GM21786 (cell line): ENCODE results near the gene MEGF11.
"Not testable (repeated sequence)": the region's sequence is repeated elsewhere in the genome, so short reads cannot be mapped to it uniquely, and the experiment has no call there.

Source experiments
- ATAC-seq: cut with Tn5 transposase; IDR thresholded peaks from one replicate; pipeline ENCODE4 v1.9.1; 2021; ENCODE audit not compliant: unreplicated experiment

MEGF11 gene

DNA sequence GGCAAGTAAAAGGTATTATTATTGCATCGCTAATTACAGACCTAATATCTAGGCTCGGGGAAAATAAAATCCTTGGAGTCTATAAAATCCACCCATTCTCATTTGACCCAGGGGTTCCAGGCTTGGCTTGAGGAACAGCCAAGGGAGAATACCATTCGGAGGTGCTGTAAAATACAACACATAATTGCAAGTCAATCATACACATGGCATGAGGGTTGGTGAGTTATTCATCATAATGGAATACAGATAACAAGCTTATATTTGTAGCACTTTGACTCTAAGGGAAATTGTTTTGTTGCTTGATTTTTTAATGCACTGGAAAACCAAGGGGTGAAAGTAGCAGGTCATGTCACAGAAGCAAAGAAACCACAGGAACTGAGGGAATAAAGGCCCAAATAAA, 23.0 kb upstream of the MEGF11 start:
- no peak for ATAC-seq

DNA sequence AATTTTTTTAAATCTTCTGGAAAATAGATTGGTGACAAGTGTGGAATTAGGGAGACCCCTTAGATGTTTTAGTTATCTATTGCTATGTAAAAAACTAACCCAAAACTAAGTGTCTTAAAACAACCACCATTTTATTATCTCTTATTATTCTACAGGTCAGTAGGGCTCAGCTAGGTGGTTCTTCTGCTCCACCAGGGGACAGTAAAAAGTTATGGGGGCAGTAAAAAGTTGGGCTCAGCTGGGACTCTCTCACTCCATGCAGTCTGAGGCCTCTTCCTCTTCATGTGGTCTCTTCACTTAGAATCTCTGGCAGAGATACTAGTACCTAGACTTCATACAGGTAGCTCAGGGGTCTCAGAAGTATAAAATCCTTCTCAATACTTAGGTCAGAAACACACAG, 21.8 kb upstream of the MEGF11 start:
- ATAC-seq = no peak

DNA sequence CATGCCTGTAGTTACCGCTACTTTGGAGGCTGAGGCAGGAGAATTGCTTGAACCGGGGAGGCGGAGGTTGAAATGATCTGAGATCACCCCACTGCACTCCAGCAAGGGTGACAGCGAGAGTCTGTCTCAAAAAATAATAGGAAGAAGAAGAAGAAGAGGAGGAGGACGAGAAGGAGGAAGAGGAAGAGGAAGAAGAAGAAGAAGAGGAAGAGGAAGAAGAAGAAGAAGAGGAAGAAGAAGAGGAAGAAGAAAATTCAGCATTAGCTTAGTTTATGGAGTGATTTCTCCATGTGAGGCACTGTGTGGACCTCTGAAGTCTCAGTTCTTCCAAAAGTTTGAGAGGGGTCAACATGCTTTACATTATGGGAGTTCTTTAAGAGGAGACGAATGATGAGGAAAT, 17.4 kb upstream of the MEGF11 start:
- no peak for ATAC-seq

DNA sequence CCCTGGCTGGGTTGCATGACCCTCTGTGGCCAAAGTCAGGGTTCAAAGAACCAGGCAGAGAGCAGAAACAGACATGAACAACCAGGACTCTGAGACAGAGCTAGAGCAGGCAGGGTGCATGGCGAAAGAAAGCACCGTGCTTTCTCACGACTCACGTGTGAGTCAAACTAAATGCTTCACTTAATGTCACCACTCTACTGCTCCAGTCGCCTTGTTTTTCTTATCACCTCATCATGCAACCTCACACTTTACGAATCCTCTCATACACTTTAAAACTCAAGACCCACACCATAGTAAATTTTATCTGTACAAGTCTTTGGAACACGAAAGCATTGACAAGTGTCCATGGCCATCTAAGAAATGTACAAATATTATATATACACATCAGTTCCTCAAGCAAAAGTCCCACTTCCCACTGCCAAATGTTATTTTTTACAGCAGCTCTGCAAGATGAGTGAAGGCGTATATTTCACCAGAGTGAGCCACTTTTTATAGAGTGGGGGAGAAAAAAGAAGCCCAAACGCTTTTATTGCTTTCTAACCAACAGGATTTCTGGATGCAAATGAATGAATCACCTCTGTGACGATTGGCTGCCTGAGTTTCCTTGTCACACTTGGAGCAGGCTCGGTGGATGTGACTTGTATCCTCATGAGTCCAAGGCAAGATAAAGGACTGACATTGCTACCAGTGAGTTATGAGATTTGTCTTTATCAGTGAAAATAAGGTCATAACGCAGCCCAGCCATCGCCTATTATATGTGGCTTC, 16.0 kb upstream of the MEGF11 start:
- ATAC-seq = no peak

DNA sequence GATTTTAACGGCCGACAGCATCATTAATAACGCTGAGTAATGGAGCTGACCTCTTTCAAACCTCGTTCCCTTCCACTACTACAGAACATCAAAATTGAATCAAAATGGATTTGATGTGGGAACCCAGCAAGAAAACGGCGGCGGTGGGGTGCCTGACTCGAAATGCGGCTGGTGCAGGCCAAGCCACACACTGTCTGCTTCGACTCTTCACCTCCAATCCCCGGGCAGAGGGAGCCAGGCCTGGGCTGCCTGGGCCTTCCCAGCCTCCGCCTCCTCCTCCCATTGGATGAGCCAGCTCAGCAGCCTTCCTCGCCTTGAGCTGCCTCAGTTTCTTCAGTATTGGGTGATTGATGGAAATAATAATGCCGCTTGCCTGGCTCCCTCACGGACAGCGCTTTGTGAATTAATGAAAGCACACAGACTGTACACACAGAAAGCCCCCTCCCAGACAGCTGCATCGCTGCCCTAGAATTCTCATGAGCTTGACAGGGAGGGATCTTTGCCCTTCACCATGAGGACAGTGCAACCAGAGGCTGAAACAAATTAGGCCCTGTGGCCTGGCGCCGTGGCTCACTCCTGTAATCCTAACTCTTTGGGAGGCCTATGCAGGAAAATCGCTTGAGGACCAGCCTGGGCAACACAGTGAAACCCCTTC, 11.4 kb upstream of the MEGF11 start:
- ATAC-seq = no peak

DNA sequence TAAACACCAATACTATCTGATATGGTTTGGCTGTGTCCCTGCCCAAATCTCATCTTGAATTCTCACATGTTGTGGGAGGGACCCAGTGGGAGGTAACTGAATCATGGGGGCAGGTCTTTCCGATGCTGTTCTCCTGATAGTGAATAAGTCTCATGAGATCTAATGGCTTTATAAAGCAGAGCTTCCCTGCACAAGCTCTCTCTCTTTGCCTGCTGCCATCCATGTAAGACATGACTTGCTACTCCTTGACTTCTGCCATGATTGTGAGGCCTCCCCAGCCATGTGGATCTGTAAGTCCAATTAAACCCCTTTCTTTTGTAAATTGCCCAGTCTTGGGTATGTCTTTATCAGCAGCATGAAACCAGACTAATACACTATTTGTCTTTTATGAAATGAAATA, 9.3 kb upstream of the MEGF11 start:
- not testable (repeated sequence) for ATAC-seq

DNA sequence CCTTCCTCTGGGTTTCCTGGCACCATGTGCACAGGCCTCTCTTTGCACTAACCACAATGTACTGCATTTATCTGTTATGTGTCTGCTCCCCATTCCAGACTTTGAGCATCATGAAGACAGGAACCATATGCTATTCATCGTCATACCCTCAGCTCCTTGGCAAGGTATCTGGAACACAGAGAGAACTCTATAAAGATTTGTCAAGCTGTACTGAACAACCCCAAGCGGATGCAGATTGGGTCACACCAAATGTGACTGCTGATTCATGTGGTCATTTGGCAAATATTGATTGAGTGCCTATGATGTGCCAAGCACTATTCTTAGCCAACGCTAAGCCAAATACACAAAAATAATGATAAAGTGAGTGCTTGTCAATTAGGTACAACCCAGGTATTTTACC, 7.5 kb upstream of the MEGF11 start:
- ATAC-seq = no peak

DNA sequence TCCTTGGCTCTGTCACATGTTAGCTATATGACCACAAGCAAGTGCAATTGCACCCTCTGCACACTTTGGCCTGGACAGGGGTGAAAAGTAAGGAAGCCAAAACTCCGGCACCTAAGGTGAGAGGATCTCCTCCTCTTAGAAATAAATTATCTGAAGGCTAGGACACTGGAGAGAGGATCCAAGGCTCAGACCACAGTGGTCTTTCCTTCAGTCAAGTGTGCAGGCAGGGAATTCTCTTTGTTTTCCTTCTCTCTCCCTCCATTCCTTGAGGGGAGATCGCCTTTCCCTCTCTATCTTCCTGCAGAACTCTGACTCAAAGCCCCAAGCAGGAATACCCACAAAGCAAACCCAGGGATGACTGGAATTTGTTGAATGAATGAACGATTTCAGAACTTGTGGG, 3.1 kb upstream of the MEGF11 start:
- ATAC-seq = no peak

DNA sequence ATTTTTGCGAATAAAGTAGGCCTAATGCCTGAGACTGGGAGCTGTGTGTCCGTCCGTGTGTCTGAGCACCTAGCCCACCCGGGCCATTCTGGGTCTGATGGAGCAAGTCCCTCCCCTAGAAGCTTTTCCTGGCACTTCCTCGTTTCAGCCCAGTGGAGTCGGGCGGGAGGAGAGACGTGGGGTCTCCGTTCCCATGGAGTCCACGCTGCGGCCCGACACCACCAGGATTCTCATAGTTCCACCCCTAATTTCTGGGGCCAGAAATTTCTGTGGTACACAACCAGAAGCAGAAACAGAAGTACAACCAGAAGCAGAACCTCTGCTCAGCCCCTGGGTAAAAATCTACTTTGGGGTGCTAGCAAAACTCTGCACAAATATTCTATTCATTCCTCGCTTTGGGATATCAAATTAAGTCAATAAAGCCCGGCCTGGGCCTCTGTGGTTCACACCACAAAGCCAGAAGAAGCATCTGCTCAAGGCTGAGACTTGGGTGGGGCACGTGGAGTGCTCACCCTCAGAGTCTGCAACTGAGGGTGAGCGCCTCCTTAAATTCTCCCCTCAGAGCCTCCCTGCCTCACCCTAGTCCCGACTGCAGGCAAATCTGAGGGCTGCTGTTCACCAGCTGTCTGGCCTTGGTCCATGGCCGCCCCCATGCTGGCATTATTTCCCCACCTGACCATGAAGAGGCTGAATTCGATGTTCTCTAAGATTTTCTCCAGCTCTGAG, 1.6 kb upstream of the MEGF11 start:
- ATAC-seq = no peak

DNA sequence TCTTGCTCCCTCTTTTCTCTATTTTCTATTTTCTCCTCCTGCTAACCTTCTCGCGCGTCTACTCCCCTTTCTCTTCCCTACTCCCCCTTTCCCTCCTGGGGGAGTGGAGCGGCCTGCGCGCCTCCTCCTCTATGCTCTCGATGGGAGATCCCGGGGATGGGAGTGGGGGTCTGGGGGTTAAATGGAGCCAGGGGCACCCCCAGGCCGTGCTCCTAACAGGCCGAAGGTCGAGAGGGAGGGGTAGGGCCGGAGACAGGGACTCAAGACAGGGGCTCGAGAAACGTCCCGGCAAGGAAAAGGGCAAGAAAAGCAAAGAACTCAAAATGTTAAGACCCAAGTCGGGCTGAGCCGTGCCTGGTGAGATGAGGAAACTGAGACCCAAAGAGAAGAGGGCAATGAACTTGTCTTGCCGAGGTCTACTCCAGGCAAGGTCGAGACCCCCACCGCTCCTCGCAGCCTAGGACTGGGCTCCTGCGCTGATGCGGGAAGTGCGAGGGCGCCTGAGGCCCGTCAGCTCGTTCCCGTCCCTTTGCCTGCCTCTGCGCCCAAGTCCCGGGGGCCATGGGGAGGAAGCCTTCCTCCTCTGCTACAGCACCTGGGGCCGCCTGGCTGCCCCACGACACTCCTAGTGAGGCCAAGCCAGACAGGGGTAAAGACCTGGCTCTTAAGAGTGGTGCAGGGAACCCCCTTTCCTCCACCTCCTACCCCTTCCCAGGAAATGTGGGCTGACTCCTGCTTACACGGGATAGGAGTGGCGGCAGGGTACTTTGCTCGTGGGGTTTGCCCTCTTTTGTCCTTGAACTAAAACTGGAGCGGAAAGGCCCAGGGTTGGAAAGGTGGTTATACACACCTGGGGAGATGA, 770 bp upstream of the MEGF11 start:
- no peak for ATAC-seq

DNA sequence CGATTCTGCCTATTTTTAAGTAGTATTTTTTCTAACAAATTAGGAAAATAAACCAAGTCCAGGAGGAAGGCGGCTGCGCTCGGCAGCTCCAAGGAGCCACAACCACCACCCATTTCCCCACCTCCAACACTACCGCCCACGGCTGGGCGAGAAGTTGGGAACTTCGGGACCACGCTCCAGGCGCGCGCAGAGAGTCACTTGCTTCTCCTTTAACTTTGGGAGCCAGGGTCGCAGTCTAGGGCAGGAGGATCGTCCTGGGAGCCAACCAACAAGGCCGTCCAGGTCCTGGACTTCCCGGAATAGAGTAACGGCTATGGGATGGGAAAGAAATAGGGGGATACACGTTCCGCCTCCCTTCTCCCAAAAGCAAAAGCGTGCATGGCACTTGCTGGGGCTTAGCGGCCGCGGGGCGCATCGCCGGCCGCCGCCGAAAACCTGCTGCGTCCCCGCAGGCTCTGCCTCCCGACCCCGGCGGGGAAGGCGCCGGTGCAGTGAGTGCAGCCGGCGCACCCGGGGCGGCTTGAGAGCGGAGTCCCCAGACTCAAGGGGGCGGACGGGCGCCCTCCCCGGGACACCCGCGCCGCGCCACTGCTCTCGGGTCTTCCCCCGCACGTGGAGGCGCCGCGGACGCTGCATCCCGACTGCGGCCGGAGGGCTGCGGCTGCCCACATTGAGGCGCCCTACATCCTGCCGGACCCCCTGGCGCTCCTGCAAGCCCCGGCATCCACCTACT, 699 bp downstream of the MEGF11 start:
- ATAC-seq = no peak

DNA sequence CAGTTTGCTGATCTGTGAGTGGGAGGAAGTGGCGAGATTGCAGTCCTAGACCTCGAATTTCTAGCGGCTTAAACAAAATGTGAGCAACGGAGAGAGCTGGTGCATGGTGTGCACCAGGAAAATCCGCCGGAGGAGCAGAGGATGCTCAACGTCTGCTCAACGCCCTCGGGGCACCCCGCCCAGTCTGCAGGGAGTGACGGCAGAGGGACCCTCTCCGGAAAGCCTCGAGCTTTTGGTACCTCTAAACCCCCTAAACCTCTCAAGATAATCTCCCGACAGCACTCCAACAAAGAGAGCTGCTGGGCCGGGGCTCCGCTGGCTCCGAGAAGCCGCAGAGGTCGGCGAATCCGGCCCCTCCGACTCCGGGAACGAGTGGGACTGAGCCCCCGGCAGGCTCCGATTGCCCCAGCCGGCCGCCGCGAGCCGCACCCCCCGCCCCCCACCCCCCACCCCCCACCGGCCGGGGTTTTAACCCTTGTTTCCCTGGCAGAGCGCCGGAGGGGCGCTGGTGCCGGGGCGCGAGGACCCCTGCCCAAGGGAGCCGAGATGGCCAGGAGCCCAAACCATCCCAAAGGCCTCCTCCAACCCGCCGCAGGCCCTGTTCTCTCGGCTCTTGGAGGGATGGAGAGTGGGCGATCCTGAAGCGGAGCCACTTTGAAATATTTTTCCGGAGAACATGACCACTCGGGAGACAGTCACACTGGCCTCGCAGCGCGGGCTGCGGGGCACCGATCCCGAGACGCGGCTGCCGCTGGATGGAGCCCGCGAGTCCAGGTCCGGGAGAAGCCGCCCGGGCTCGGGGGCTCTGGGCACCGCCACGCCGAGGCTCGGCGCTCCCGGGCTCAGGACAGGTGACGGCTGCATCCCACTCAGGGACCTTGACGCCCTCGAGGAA, 1.5 kb downstream of the MEGF11 start:
- ATAC-seq = no peak

DNA sequence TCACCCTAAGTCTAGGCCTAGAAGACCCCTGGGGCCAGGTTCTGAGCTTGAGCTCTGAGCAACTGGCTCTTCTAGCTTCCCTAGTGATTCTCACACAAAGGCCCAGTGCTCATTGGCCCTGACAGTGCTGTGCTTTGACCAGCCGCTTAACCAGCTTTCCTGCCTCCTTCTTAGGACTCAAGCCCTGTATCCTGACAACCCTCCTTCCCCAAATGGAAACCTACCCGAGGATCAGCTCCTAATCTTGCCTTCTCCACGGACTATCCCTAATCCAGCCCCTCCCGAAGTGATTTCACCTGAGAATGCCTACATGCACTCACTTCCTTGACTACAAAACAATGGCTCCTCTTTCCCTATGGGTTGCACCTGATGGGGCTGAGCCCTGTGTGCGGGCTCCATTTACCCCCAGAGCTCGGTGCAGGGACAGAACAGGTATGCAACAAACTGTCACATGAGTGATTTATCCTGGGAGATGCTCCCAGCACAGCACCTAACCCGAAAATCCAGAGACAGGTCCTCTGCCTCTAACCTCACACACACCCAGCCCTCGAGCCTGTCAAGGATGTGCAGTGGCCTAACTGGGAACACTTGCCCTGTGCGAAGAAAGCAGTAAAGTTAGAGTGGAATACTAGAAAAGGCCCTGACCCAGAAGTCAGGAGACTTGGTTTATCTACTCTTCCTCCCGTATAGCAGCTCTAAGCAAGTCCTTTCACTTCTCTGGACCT, 2.3 kb downstream of the MEGF11 start:
- no peak for ATAC-seq

DNA sequence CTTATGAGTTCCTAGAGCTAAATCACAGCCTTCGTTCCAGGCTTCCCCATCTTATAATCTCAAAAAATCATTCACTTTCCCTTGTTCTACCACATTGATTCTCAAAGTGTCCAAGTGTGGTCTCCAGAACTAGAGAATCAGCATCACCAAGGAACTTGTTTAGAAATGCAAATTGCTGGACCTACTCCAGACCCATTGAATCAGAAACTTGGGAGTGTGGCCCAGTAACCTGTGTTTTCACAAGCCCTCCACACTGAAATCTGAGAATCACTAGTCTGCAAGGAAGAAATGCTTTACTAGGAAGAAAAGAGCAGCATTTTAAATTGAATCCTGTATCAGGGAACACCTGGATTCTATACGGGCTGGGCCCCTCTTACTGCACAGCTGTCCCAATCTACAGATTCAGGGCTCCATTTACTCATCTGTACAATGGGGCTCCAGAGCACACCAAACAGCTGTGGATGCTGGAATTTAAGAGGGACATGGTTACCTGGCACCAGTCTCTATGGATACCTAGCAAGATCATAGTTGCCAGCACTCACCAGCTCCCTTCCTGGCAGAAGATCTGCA, 3.9 kb downstream of the MEGF11 start:
- no peak for ATAC-seq

DNA sequence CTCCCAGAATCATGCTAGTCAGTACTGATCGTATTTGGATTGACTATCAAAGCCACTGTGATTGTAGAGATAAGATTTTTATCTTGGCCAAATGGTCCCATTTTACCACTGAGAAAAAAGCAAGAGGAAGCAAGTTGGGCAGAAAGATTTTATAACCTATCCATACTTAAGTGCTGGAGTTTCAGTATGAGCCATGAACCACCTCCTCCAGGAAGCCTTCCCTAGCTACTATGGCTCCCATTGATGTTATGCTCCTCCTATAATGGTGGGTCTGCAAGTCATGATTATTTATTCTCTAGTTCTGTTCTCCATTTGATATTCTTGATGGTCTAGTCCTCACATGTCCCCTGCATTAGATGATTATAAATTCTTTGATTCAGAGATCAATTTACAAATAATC, 6.6 kb downstream of the MEGF11 start:
- no peak for ATAC-seq

DNA sequence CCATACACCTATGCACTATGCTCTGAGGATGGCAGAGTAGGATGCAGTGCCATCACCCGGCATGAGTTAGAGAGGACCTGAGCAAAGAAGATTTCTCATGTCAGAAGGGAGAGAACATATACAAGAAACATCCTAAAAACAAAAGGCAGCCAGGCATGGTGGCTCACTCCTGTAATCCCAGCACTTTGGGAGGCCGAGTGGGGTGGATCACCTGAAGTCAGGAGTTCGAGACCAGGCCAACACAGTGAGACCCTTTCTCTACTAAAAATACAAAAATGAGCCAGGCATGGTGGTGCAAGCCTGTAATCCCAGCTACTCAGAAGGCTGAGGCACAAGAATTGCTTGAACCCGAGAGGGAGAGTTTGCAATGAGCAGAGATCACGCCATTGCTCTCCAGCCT, 7.7 kb downstream of the MEGF11 start:
- ATAC-seq = not testable (repeated sequence)

DNA sequence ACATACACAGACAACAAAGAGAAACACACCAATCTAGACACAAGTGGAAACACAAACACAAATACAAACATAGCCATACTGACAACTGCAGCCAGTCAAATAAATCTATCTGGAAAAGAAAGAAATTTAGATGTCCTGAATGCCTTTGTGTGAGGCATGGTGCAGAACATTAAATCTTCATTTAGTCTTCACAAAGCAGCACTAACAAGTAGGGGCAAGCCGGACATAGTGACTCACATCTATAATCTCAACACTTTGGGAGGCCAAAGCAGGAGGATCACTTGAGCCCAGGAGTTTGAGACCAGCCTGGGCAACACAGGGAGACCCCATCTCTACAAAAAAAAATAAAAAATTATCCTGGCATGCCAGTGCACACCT, 11.7 kb downstream of the MEGF11 start:
- no peak for ATAC-seq

DNA sequence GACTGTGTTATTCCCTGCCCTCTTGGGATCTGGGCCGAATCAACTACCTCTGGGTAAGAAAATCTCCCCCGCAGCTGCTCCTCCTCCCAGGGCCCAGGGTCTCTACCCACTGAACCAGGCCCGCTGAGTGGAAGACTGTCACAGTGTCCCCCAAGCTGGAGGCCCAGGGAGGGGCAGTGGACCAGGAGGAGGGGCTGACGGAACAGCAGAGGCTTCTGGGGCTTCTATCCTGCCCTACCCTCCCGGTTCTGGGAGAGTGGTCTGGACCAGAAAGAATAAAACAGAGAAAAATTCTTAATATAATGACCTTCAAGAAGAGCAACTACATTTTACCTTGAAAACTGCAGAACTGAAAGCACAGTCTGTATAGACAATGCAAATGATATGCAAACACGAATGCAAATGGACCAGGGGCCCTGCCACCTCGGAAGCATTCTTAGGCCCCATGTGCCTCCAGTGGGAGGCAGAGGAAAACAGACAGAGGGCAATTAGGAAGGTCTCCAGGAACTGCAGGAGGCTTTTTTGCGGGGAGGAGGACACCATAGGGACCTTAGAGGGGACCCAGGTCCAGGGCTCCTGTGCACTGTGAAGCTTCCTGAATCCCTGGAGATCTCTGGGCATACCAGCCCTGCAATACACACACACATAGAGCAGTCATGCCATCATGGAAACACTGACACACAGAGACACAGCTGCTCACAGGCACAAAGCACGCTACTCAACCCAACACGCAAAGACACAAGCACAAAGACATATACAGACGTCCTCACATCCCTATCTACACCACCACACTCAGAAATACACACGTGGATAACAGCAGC, 12.3 kb downstream of the MEGF11 start:
- no peak for ATAC-seq
